Esophagus muscularis mucosa (tissue), 4 donors: ENCODE measurements around the gene POLR3F. TPM values are rescaled to one million over a fixed set of nuclear protein-coding genes. Genes with fewer than 3 reads are reported as not detected.
"Not testable (repeated sequence)": the region's sequence is repeated elsewhere in the genome, so short reads cannot be mapped to it uniquely, and the experiment has no call there.

Source experiments
- DNase-seq: peaks from one replicate; pipeline ENCODE4 v3.0.0-alpha.2; 2017; ENCODE audit errors: extremely low spot score
- H3K27ac ChIP-seq, 4 donors: fragments of 200-600 bp; sonication (generic); replicated peaks in 1 of 4; 1 replicate in 3 of 4; 2 replicates in 1 of 4; pipeline ENCODE4 v1.5.1; 2016 to 2019; ENCODE audit warnings: mild to moderate bottlenecking in 1 of 4
- H3K27me3 ChIP-seq, 4 donors: fragments of 200-600 bp; sonication (generic); one replicate each; pipeline versions ENCODE4 v1.5.1 to v1.6.0; 2016 to 2019
- H3K36me3 ChIP-seq, 4 donors: fragments of 200-600 bp; sonication (generic); one replicate each; pipeline ENCODE4 v1.5.1; 2016 to 2019
- H3K4me1 ChIP-seq, 4 donors: fragments of 200-600 bp; sonication (generic); one replicate each; pipeline ENCODE4 v1.5.1; 2016 to 2019
- H3K4me3 ChIP-seq, 4 donors: fragments of 200-600 bp; sonication (generic); 1 replicate in 2 of 4; 2 replicates in 2 of 4; pipeline ENCODE4 v1.5.1; 2016 to 2019; ENCODE audit warnings: mild to moderate bottlenecking in 4 of 4, moderate library complexity in 1 of 4
- H3K9me3 ChIP-seq, 4 donors: fragments of 200-600 bp; sonication (generic); 1 replicate in 3 of 4; 2 replicates in 1 of 4; pipeline ENCODE4 v1.5.1; 2016 to 2019
- EP300 ChIP-seq: sonication (generic); formaldehyde crosslinking; IDR thresholded peaks from one replicate; pipeline ENCODE4 v1.6.1; 2017; ENCODE audit warnings: antibody characterized with exemption
- POLR2A ChIP-seq: fragments of 450-650 bp; IDR thresholded peaks from one replicate; pipeline ENCODE4 v1.6.1; 2017; ENCODE audit warnings: antibody characterized with exemption, moderate library complexity, mild to moderate bottlenecking, low read depth
- POLR2AphosphoS5 ChIP-seq, 2 donors: sonication (generic); formaldehyde crosslinking; IDR thresholded peaks; one replicate each; pipeline ENCODE4 v1.6.1; 2017; ENCODE audit warnings: antibody characterized with exemption in 2 of 2
- WGBS: methylation state at CpG from one replicate; pipeline ENCODE4 v1.1.5; 2018; 5-methylcytosine and 5-hydroxymethylcytosine counted together
- intact Hi-C: fragments of 100-400 bp; cut with DNase I; formaldehyde crosslinking; loops from one replicate; pipeline ENCODE4 v1.15.1; 2023
- total RNA-seq, 4 donors: library from RNA; depleted of rRNA; stranded (reverse); fragments of >200 nt; gene quantifications; one replicate each; pipeline versions ENCODE4 v1.1.0 to v1.2.1, GENCODE V29; 2016
- TF ChIP-seq, protein P1 (sequence below), 3 experiments: fragments of 200-600 bp in 2 of 3; fragments of 450-650 bp in 1 of 3; sonication (generic) in 2 of 3; IDR thresholded peaks; one replicate each; pipeline ENCODE4 v1.5.1; 2017 to 2019; ENCODE audit warnings: antibody characterized with exemption in 3 of 3, mild to moderate bottlenecking in 2 of 3, moderate library complexity in 1 of 3

POLR3F gene
- total RNA-seq, 4 donors from 2014 or later, result 9.1 to 13.3 (median 11.0) TPM

- no peak for DNase-seq
- Histone ChIP-seq H3K4me3 (no peak overlapping the region), H3K9me3 (no peaks in the 10 kb centered on the region), H3K27me3 (no peaks in the 10 kb centered on the region), H3K4me1 (no peaks in the 10 kb centered on the region), H3K27ac (no peak overlapping the region), H3K36me3 (peaks cover 19 to 68% (median 44%) of the 10 kb centered on the region in 4 donors)
- no peak for TF ChIP-seq POLR2AphosphoS5 (IDR thresholded peaks at IDR 0.05)
- intact Hi-C loops, result no loop called here
These were observed 48.8 kb downstream of the POLR3F start for GRCh38 chr20:18515973-18516372.

- intact Hi-C loops, H3K9me3 ChIP-seq, H3K4me3 ChIP-seq, DNase-seq, H3K27me3 ChIP-seq, H3K4me1 ChIP-seq, H3K27ac ChIP-seq: not testable (repeated sequence)
- WGBS, result 94% methylated on average over 9 of the region's 9 CpGs
- peaks cover 36 to 57% (median 47%) of the 10 kb centered on the region in 4 donors for H3K36me3 ChIP-seq
These were observed 54.9 kb downstream of the POLR3F start for GRCh38 chr20:18522066-18522465.

DNA sequence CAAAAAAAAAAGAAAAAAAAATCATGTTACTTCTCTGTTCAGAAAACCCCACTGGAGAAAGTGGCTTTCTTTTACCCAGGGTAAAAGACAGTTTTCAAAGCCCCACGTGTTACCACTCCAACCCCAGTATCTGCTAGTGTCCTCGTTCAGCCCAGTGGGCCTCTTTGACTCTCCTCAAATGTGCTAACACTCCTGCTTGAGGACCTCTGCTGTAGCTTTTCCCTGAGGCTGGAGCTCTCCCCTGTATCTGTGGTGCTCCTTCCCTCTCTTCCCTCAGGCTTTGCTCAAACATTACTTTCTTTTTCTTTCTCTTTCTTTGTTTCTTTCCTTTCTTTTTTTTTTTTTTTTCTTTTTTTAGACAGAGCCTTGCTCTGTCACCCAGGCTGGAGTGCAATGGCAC, 55.9 kb downstream of the POLR3F start:
- intact Hi-C loops, result no loop called here
- no peaks in the 10 kb centered on the region for H3K4me1 ChIP-seq
- no peak overlapping the region for H3K4me3 ChIP-seq
- 91% methylated on average over 2 of the region's 2 CpGs for WGBS
- H3K36me3 ChIP-seq, result peaks cover 44 to 61% (median 53%) of the 10 kb centered on the region in 4 donors
- H3K9me3 ChIP-seq, result no peaks in the 10 kb centered on the region
- H3K27ac ChIP-seq, result no peak overlapping the region
- TF ChIP-seq POLR2AphosphoS5 (IDR thresholded peaks at IDR 0.05) (no peak), EP300 (no peak), POLR2A (no peak)
- TF ChIP-seq, protein P1, sequence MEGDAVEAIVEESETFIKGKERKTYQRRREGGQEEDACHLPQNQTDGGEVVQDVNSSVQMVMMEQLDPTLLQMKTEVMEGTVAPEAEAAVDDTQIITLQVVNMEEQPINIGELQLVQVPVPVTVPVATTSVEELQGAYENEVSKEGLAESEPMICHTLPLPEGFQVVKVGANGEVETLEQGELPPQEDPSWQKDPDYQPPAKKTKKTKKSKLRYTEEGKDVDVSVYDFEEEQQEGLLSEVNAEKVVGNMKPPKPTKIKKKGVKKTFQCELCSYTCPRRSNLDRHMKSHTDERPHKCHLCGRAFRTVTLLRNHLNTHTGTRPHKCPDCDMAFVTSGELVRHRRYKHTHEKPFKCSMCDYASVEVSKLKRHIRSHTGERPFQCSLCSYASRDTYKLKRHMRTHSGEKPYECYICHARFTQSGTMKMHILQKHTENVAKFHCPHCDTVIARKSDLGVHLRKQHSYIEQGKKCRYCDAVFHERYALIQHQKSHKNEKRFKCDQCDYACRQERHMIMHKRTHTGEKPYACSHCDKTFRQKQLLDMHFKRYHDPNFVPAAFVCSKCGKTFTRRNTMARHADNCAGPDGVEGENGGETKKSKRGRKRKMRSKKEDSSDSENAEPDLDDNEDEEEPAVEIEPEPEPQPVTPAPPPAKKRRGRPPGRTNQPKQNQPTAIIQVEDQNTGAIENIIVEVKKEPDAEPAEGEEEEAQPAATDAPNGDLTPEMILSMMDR (IDR thresholded peaks at IDR 0.05), result no peak
- no peak for DNase-seq
- H3K27me3 ChIP-seq, result no peaks in the 10 kb centered on the region

- peaks cover 51 to 77% (median 69%) of the 10 kb centered on the region in 4 donors for H3K36me3 ChIP-seq
- no peaks in the 10 kb centered on the region for H3K27me3 ChIP-seq
- no peak for TF ChIP-seq EP300
- TF ChIP-seq, protein P1 (IDR thresholded peaks at IDR 0.05), result no peak
- TF ChIP-seq POLR2A, result no peak
- TF ChIP-seq POLR2AphosphoS5 (IDR thresholded peaks at IDR 0.05), result no peak
- H3K9me3 ChIP-seq, result no peaks in the 10 kb centered on the region
- 88% methylated on average over 1 of the region's 1 CpG for WGBS
- H3K27ac ChIP-seq, result no peak overlapping the region
- intact Hi-C loops, result no loop called here
- no peak overlapping the region for H3K4me3 ChIP-seq
- no peak for DNase-seq
- H3K4me1 ChIP-seq, result no peaks in the 10 kb centered on the region
These were observed 57.5 kb downstream of the POLR3F start for GRCh38 chr20:18524646-18525045.

DNA sequence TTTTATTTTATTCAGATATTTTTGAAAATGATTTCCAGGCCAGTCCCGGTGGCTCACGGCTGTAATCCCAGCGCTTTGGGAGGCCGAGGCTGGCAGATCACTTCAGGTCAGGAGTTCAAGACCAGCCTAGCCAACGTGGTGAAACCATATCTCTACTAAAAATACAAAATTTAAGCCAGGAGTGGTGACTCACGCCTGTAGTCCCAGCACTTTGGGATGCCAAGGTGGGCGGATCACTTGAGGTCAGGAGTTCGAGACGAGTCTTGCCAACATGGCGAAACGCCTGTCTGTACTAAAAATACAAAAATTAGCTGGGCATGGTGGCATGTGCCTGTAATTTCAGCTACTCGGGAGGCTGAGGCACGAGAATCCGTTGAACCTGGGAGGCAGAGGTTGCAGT, 59.6 kb downstream of the POLR3F start:
- H3K27ac ChIP-seq, H3K27me3 ChIP-seq, H3K9me3 ChIP-seq, intact Hi-C loops, H3K4me1 ChIP-seq, H3K4me3 ChIP-seq, DNase-seq: not testable (repeated sequence)
- H3K36me3 ChIP-seq, result peaks cover 64 to 87% (median 84%) of the 10 kb centered on the region in 4 donors
- WGBS, result 88% methylated on average over 14 of the region's 14 CpGs

DNA sequence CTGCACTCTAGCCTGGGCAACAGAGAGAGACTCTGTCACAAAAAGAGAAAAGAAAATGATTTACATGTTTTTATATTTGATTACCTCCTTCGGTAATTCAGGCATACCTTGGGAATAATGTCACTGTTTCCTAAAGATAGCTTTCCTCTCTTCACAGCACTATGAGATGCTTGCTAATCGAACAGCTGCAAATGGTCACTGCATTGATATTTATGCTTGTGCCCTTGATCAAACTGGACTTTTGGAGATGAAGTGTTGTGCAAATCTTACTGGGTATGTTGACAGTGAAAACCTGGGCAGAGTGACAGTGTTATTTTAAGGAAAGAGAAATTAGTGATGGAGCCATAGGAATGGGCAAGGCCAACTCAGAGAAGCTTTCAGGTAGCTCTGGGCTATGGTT, 60.1 kb downstream of the POLR3F start:
- intact Hi-C loops, result no loop called here
- Histone ChIP-seq H3K4me1 (no peaks in the 10 kb centered on the region), H3K4me3 (no peak overlapping the region), H3K27ac (no peak overlapping the region), H3K9me3 (no peaks in the 10 kb centered on the region), H3K27me3 (no peaks in the 10 kb centered on the region), H3K36me3 (peaks cover 68 to 88% (median 87%) of the 10 kb centered on the region in 4 donors)
- TF ChIP-seq POLR2A (no peak), EP300 (no peak), POLR2AphosphoS5 (IDR thresholded peaks at IDR 0.05) (no peak)
- TF ChIP-seq, protein P1 (IDR thresholded peaks at IDR 0.05), result no peak
- 86% methylated on average over 2 of the region's 2 CpGs for WGBS
- no peak for DNase-seq
